Midbrain (tissue), 1 donor: ENCODE data around the gene CDK2.

Experiments used
- DNase-seq: peaks from one replicate; lab custom pipeline; 2025; lab: John Stamatoyannopoulos, UW

The CDK2 gene

DNA sequence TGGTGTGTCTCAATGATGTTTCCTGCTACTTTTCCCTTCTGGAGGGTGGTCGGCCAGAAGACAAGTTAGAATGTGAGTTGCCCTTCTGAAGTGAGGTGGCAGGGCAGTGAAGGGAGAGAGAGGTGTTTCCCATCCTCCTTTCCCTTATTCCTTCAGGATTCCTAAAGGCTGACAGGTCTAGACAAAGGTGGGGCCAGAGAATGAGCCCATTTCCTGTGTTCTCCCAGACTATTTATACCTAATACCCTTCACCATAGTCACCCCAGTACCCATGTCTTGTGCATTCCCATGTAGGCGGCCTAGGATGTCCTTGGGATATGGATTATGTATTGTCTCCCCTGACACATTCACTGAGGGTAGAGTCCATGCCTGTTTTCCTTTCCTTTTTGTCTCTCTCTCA, 28.6 kb upstream of the CDK2 start:
- no peak for DNase-seq

DNA sequence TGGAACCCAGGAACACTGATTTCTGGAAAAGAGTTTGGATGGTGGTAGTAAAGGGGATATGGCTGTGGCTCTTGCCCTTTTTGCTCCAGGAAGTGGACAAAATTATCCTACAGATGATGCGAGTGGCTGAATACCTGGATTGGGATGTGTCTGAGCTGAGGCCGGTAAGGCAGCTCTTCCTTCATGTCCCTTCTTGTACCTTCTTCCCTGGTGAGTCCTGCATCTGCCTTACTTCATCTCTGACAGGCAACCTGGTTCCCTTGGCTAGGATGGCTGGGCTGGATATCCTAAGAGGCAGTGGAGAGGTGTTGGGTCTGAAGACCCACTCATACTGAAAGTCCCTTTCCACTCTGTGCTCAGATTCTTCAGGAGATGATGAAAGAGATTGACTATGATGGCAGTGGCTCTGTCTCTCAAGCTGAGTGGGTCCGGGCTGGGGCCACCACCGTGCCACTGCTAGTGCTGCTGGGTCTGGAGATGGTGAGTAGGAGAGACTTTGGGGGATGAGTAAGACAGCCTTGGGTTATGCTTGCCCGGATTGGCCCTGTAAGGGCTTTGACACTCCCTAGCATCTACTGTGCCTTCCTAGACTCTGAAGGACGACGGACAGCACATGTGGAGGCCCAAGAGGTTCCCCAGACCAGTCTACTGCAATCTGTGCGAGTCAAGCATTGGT, 27.7 kb upstream of the CDK2 start:
- no peak for DNase-seq

GRCh38 chr12:55940065-55940732, 26.4 kb upstream of the CDK2 start:
- peak; percentile 88 for DNase-seq

DNA sequence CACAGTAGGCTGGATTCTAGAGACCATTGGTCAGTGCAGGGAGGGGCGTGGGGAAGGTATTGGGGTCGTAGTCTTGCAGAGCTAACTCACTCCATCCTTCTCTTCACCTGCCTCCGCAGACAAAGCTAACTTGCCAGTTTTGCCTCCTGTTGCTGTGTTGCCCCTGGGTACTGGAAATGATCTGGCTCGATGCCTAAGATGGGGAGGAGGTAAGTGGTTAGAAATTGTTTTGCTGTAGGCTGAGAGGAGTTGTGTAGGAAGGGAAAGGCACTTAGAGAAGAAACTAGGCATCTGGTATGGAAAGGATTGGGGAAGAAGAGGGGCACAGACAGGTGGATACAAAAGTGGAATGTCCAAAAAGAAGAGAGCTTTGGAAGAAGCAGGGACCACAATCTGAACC, 24.6 kb upstream of the CDK2 start:
- DNase-seq, result no peak

- no peak for DNase-seq
Measured at GRCh38 chr12:55942577-55943136, 24.0 kb upstream of the CDK2 start.

DNA sequence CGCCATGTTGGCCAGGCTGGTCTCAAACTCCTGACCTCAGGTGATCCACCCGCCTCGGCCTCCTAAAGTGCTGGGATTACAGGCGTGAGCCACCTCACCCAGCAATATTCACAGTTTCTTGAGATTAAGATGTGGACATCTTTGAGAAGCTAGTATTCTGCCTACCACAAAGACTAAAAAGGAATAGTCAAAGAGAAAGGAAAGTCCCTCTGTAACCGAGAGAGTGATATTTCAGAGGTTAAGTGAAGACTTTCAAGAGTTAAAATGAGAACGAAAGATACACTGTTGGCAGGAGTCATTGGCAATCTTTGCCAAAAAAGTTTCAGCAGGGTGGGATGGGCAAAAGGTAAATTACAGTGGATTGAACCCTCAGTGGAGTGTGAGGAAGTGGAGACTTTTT, 20.1 kb upstream of the CDK2 start:
- no peak for DNase-seq

- DNase-seq, result no peak
Measured at GRCh38 chr12:55955344-55955743, 11.3 kb upstream of the CDK2 start.

DNA sequence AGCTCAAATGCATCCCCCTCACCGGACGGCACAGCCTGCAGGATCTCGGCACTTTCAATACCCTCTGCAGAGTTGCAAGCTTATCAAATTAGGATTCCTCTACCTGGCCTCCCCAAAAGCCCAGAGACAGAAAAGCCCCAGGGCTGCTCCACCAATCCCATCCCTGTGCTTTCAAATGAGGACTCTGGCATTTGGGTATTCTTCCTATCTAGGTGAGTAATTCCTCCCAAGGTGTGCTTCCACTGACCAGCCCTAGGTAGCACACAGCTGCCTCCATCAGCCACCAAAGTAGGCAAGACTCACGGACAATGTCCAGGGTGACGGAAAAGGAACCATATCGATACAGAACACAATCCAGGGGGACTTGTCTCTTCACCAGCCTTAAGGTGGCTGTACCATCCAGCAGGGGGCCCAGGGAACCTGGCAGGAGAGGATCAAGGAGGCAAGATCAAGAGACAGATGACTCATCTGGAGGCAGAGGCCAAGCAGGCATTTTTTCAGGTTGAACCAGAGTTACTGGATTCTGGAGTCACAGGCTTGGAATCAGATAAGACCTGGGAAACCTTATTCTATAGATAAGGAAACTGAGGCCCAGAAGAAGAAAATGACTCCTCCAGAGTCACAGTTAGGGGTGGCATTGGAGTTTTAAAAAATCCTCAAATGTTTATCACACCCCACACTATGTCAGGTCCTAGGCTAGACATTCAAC, 10.7 kb upstream of the CDK2 start:
- no peak for DNase-seq

DNA sequence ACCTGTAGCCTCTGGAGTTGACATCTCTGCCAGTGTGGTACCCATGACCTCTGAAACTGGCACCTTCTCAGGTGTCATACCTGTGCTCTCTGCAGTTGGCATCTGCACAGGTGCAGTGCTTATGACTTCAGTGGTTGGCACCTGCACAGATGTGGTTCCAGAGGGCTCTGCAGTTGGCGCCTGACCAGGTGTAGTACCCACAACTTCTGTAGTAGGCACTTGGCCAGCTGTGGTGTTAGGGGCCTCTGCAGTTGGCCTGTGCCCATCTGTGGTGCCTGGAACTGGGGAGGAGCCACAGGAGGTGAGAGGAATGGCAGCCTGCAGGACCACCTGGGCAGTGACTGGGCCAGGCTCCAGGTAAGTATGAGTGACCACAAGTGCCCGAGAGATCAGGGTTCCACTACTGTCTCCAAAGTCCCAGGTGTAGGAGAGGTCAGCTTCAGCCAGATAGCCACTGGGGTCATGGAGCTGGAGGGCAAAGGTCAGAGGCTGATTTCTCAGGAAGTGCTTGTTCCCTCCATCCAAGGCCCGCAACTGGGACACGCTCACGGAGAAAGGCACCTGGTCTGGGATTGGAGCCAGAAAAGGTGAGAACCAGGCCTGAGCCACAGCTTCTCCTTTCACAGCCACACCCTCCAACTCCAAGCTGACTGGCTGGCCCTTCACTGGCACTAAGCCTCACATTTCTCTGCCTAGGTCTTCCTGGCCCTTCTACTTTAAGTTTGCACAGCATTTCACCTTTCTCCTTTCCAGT, 9.3 kb upstream of the CDK2 start:
- DNase-seq, result no peak

DNA sequence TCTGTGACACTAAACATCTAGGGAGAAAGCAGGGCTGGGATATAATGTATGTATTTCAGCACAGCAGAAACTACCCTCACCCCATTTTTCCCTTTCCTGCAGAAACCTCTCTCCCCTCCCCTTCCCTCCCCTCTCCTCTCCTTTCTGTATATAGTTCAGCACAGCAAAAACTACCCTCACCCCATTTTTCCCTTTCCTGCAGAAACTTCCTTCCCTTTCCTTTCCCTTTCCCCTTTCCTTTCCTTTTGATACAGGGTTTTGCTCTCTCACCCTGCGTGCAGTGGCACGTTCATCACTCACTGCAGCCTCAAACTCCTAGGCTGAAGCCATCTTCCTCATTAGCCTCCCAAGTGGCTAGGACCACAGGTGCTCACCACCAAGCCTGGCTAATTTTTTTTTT, 2.9 kb upstream of the CDK2 start:
- no peak for DNase-seq

DNA sequence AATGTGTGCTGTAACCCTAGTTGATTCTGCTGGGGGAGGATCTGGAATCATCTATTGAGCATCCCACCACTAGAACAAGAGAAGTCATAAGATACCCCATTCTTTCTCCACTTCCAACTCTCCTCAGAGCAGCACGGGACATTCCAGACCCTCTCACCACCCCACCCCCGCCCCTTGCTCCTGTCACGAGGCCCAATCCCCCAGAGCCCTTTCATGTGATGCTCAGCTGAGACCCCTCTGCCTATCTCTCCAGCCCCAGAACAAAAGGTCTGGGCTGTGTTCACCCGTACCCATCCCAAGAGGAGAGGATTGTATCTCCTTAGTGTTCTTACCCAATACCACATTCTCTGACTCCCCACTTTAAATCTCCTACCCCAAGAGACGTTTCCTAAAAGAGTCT, 1.4 kb upstream of the CDK2 start:
- no peak for DNase-seq

GRCh38 chr12:55965941-55966407, 656 bp upstream of the CDK2 start, which contains the start of gene PMEL:
TSS of gene PMEL (minus strand) at chr12:55966042. CDS start at chr12:55966011, 31 bp downstream.
- DNase-seq, result no peak

DNA sequence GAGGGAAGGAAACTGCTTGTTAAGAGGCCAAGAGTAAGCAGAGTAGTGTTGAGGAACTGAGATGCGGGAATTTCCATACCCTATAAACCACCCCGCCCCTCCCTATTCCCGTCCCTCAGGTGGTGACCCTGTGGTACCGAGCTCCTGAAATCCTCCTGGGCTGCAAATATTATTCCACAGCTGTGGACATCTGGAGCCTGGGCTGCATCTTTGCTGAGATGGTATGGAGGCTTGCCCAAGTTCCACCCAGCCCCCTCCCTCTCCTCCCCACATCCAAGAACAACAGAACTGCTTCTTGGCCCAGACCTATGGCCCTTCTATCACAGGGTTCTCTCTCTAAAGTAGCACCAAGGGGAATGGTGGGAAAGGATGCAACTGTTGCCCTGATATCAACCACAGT, 2.7 kb downstream of the CDK2 start:
- no peak for DNase-seq

DNA sequence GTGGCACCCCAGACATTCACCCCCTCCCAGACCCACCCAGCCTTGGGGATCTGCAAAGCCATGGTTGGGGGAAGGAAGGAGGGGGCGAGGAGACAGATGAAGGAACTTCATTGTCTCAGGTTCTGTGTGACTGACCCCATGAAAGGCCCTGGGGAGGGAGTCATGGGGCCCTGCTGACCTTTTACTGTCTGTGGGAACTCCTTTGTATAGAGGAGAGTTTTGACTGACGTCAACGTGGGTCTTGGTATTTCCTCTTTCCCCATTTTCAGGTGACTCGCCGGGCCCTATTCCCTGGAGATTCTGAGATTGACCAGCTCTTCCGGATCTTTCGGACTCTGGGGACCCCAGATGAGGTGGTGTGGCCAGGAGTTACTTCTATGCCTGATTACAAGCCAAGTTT, 4.1 kb downstream of the CDK2 start:
- no peak for DNase-seq

DNA sequence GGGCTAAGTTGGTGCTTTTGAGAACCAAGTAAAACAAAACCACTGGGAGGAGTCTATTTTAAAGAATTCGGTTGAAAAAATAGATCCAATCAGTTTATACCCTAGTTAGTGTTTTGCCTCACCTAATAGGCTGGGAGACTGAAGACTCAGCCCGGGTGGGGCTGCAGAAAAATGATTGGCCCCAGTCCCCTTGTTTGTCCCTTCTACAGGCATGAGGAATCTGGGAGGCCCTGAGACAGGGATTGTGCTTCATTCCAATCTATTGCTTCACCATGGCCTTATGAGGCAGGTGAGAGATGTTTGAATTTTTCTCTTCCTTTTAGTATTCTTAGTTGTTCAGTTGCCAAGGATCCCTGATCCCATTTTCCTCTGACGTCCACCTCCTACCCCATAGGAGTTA, 5.4 kb downstream of the CDK2 start:
- no peak for DNase-seq

DNA sequence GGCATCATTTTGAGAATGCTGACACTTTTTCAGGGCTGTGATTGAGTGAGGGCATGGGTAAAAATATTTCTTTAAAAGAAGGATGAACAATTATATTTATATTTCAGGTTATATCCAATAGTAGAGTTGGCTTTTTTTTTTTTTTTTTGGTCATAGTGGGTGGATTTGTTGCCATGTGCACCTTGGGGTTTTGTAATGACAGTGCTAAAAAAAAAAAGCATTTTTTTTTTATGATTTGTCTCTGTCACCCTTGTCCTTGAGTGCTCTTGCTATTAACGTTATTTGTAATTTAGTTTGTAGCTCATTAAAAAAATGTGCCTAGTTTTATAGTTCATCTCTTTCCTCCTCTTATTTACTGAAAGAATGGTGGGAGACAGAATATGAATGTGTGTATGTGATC, 5.8 kb downstream of the CDK2 start:
- DNase-seq, result no peak

DNA sequence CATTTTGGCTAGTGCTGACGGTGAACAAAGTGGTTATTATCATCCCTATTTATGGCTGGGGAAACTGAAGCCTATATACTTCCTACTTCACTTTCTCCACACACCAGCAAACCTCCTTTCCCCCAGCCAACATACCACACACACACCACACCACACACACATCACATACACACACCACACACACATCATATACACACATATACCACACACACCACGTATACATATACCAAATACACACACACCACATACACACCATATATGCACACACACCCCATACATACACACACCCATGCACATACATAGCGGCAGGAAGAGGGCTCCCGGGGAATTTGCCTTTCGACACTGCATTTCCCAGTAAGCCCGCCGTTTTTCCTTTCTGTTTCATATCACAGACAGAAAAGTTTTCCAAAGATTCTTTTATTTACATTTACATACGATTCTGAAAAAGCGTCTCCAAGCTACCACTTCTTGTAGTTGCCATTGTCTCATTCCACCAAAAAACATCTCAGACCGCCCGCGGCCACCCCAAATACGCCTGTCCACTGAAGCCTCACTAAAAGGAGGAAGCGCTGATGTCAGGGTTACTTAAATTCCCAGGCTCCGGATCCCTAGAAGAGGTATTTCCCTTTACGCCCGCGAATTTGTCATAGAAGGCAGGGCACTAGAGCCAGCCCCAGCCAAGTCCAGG, 6.4 kb downstream of the CDK2 start:
- DNase-seq, result no peak

DNA sequence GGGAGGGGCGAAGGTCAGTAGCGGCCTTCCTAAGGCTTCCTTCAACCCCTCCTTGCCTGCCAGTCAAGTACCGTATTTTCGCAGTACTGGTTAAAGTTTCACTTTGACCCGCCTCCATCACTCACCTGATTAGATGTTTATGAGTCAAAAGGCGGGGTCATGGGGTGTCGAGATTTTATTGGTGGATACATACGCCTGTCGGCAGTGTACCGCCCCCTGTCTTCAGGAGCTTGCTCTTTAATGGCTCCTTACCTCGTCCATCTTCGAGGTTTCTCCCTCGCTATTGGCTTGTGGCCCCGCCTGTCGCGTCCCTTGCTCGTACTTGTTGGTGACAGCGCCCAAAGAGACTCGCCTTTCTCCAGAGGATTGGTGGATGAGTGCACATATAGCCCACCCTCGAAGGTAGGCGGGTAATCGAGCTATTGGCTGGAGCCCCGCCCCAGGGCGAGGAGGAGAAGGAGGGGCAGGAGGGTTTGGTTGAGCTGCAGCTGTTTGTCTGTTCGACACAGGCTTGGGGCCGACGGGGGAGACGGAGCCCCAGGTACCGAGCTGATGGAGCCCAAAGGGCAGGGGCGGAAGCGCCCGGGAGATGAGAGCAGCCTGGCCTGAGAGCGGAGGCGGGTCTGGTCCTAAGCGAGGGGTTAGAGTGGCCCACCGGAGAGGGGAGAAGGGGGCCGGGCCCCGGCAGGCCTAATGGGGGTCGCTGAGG, 7.1 kb downstream of the CDK2 start, which contains the start of gene RAB5B:
Gene RAB5B (plus strand): TSS at position 480 of the 709 bp plus-strand sequence. CDS start 12,883 bp downstream, outside the sequence.
- peak; percentile 100 for DNase-seq

DNA sequence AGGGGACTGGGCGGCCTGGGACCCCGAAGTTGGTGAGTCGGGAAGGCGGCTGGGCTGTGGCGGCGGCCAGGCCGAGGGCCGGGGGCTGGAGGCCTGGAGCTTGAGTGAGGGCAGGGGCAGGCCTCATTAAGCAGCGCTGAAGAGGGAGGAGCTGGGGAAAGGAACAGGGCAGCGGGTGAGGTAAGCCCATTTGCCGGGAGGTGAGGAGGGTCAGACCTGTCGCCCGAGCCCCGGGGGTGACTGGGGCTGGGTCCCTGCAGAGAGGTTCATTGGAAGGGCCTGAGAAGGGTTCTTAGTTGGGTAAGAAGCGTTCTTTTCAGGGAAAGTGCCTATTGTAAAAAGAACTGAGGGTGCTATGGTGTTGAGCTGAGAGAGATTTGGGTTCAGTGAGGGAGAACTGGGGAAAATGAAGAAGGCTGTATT, 7.7 kb downstream of the CDK2 start:
- DNase-seq, result no peak

GRCh38 chr12:55978393-55978792, 11.8 kb downstream of the CDK2 start:
- no peak for DNase-seq

DNA sequence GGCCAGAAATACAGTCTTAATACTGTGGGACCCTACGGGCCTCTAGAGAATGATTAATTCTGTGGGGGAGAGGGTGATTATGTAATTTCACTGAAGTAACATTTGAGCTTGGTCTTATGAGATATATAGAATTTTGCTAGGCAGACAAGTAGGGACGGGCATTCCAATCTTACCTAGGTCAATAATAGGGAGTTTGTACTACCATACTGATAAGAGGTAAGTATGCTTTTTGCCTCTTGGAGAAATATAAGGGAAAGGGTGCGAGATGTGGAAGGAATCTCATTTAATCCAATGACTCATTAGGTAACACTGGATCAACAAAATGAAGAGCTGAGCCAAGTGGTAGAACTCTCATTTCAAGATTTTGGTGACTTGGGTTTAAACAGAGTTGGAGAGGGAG, 12.4 kb downstream of the CDK2 start:
- no peak for DNase-seq
